Astrocyte of the spinal cord (primary cell): ENCODE measurements around the gene GNL3.

Source experiments
- DNase-seq: peaks from one replicate; pipeline ENCODE4 v3.0.0; 2011; ENCODE audit warnings: low read depth, low spot score
- H3K4me3 ChIP-seq: 2 replicates; pipeline ENCODE4 v1.5.1; 2011; ENCODE audit warnings: low read depth, mild to moderate bottlenecking, low read length, moderate library complexity
- CTCF ChIP-seq: IDR thresholded peaks from 2 replicates; pipeline ENCODE4 v1.5.1; 2012; ENCODE audit warnings: low read depth, mild to moderate bottlenecking, low read length, inconsistent platforms
- in situ Hi-C: cut with HindIII; loops from 2 replicates; pipeline ENCODE4 v1.10.0; 2017; ENCODE audit warnings: low sequenced_read_pairs

The GNL3 gene

GRCh38 chr3:52705438-52705687 lies 19.5 kb downstream of the GNL3 start:
- in situ Hi-C loops, result no loop called here
- no peak for DNase-seq
- TF ChIP-seq CTCF, result no peak

GRCh38 chr3:52705688-52706686 lies 20.2 kb downstream of the GNL3 start, which contains the start of the genes GLT8D1 and SPCS1:
Gene GLT8D1 (minus strand): TSS chr3:52705791. CDS start chr3:52700460, 5,331 bp downstream.
Gene SPCS1 (plus strand): TSS chr3:52706106. CDS start chr3:52706247, 141 bp downstream.
- no peak for TF ChIP-seq CTCF
- peak within 1 kb of the TSS; percentile 99 for H3K4me3 ChIP-seq
- in situ Hi-C loops, result no loop called here
- peak; percentile 88 for DNase-seq

More at GRCh38 chr3:52705438-52705687, 19.5 kb downstream of the GNL3 start:
- H3K4me3 ChIP-seq, result peak overlapping the region; percentile 99

GRCh38 chr3:52707585-52707984 lies 21.8 kb downstream of the GNL3 start:
- TF ChIP-seq CTCF, result no peak
- no peak overlapping the region for H3K4me3 ChIP-seq
- in situ Hi-C loops, result no loop called here
- no peak for DNase-seq

GRCh38 chr3:52710512-52710911 lies 24.7 kb downstream of the GNL3 start:
- no peak for TF ChIP-seq CTCF
- DNase-seq, result no peak
- in situ Hi-C loops, result no loop called here
- H3K4me3 ChIP-seq, result no peak overlapping the region

GRCh38 chr3:52712291-52713212 lies 26.7 kb downstream of the GNL3 start:
- H3K4me3 ChIP-seq, result no peak overlapping the region
- no peak for TF ChIP-seq CTCF
- DNase-seq, result no peak
- in situ Hi-C loops, result no loop called here

- no peak for DNase-seq
- TF ChIP-seq CTCF, result no peak
- H3K4me3 ChIP-seq, result no peak overlapping the region
- in situ Hi-C loops, result no loop called here
These were observed 28.8 kb downstream of the GNL3 start for GRCh38 chr3:52714335-52715302.
